IMR-90 (cell line): ENCODE measurements around the gene GP1BA. TPM values are rescaled to one million over a fixed set of nuclear protein-coding genes. Genes with fewer than 3 reads are reported as not detected.

Source experiments
- ATAC-seq: fragments of 200-7000 bp; cut with Tn5 transposase; 2 replicates; pipeline ENCODE4 v1.9.1; 2020; ENCODE audit warnings: low read depth, mild to moderate bottlenecking, moderate library complexity
- BruUV-seq: library from RNA; stranded (reverse); fragments of 400-500 nt; replicated peaks from 2 replicates; lab custom pipeline; 2021; lab: Mats Ljungman, UMichigan
- CTCF ChIA-PET: fragments of 300-600 bp; formaldehyde crosslinking; extraction: SDS; loops from one replicate; lab custom pipeline; 2021; ENCODE audit warnings: antibody characterized with exemption; lab: Yijun Ruan, JAX
- POLR2A ChIA-PET: fragments of 300-600 bp; sonication (Branson Sonifier 250); formaldehyde crosslinking; loops from one replicate; lab custom pipeline; 2022; ENCODE audit warnings: antibody characterized with exemption; ENCODE audit not compliant: unreplicated experiment; lab: Charles Lee
- DNase-seq: peaks from one replicate; pipeline ENCODE4 v3.0.0; 2013
- H2AFZ ChIP-seq: replicated peaks from 2 replicates; pipeline ENCODE3; 2013; ENCODE audit warnings: low read length, mild to moderate bottlenecking; ENCODE audit not compliant: poor library complexity
- H2AK5ac ChIP-seq: 2 replicates; pipeline ENCODE4 v1.6.1; 2013; ENCODE audit warnings: low read depth, low read length, inconsistent platforms
- H2AK9ac ChIP-seq: replicated peaks from 2 replicates; pipeline ENCODE3; 2013; ENCODE audit warnings: mild to moderate bottlenecking, low read depth, low read length, moderate library complexity; ENCODE audit not compliant: poor library complexity
- H2BK120ac ChIP-seq: 2 replicates; pipeline ENCODE4 v1.6.1; 2013; ENCODE audit warnings: low read depth, low read length, inconsistent platforms
- H2BK15ac ChIP-seq: 3 replicates; pipeline ENCODE4 v1.6.1; 2013; ENCODE audit warnings: low read depth, low read length, inconsistent platforms
- H2BK20ac ChIP-seq: 2 replicates; pipeline ENCODE4 v1.6.1; 2013; ENCODE audit warnings: low read depth, mild to moderate bottlenecking, inconsistent platforms, low read length, moderate library complexity
- H2BK5ac ChIP-seq: 2 replicates; pipeline ENCODE4 v1.6.1; 2013; ENCODE audit warnings: mild to moderate bottlenecking, low read depth, low read length, inconsistent platforms; ENCODE audit not compliant: poor library complexity, severe bottlenecking
- H3K14ac ChIP-seq: replicated peaks from 2 replicates; pipeline ENCODE4 v1.6.1; 2013; ENCODE audit warnings: low read depth, low read length, inconsistent platforms
- H3K18ac ChIP-seq: 2 replicates; pipeline ENCODE4 v1.6.1; 2013; ENCODE audit warnings: low read depth, low read length, control low read depth
- H3K23ac ChIP-seq: 2 replicates; pipeline ENCODE4 v1.6.1; 2013; ENCODE audit warnings: low read depth, low read length, inconsistent platforms
- H3K27ac ChIP-seq: 2 replicates; pipeline ENCODE4 v1.5.1; 2013; ENCODE audit warnings: mild to moderate bottlenecking, control low read depth, low read length; ENCODE audit not compliant: insufficient read depth
- H3K27me3 ChIP-seq: 2 replicates; pipeline ENCODE4 v1.6.1; 2013; ENCODE audit warnings: low read length; ENCODE audit not compliant: control insufficient read depth, insufficient read depth
- H3K36me3 ChIP-seq: 2 replicates; pipeline ENCODE4 v1.6.1; 2013; ENCODE audit warnings: low read length, mixed read lengths; ENCODE audit not compliant: control insufficient read depth, insufficient read depth
- H3K4ac ChIP-seq: 2 replicates; pipeline ENCODE4 v1.6.1; 2013; ENCODE audit warnings: low read depth, low read length, inconsistent platforms
- H3K4me1 ChIP-seq: 2 replicates; pipeline ENCODE4 v1.6.1; 2013; ENCODE audit warnings: low read length, mixed read lengths; ENCODE audit not compliant: control insufficient read depth, insufficient read depth
- H3K4me2 ChIP-seq: 2 replicates; pipeline ENCODE4 v1.6.1; 2013; ENCODE audit warnings: low read depth, mild to moderate bottlenecking, control low read depth, low read length, moderate library complexity
- H3K4me3 ChIP-seq: 2 replicates; pipeline ENCODE4 v1.5.1; 2013; ENCODE audit warnings: low read depth, mild to moderate bottlenecking, control low read depth, low read length, moderate library complexity; ENCODE audit not compliant: insufficient read depth
- H3K56ac ChIP-seq: 2 replicates; pipeline ENCODE4 v1.6.1; 2013; ENCODE audit warnings: low read length, inconsistent platforms; ENCODE audit not compliant: insufficient read depth; ENCODE audit errors: extremely low read depth
- H3K79me1 ChIP-seq, 2 experiments: 2 replicates each; pipeline ENCODE4 v1.6.1; 2013; ENCODE audit warnings: low read length in 2 of 2, inconsistent platforms in 1 of 2, low read depth in 1 of 2
- H3K9ac ChIP-seq: 2 replicates; pipeline ENCODE4 v1.6.1; 2013; ENCODE audit warnings: low read depth, low read length, control low read depth
- H3K9me1 ChIP-seq: 2 replicates; pipeline ENCODE4 v1.6.1; 2013; ENCODE audit warnings: low read length, inconsistent platforms; ENCODE audit not compliant: insufficient read depth
- H3K9me3 ChIP-seq: 2 replicates; pipeline ENCODE4 v1.6.1; 2013; ENCODE audit warnings: low read length; ENCODE audit not compliant: control insufficient read depth, insufficient read depth
- H4K20me1 ChIP-seq: 2 replicates; pipeline ENCODE4 v1.6.1; 2013; ENCODE audit warnings: low read length, inconsistent platforms; ENCODE audit not compliant: insufficient read depth
- H4K5ac ChIP-seq: 2 replicates; pipeline ENCODE4 v1.6.1; 2013; ENCODE audit warnings: mild to moderate bottlenecking, low read depth, low read length, control low read depth
- H4K8ac ChIP-seq, 2 experiments: 2 replicates each; pipeline ENCODE4 v1.6.1; 2013; ENCODE audit warnings: low read depth in 2 of 2, low read length in 2 of 2, control low read depth in 1 of 2, inconsistent platforms in 1 of 2
- H4K91ac ChIP-seq: 2 replicates; pipeline ENCODE4 v1.6.1; 2013; ENCODE audit warnings: low read depth, low read length, inconsistent platforms; ENCODE audit not compliant: insufficient read depth
- BHLHE40 ChIP-seq: fragments of 150-350 bp; IDR thresholded peaks from 2 replicates; pipeline ENCODE4 v1.6.1; 2016; ENCODE audit warnings: mild to moderate bottlenecking, low read depth, low read length
- CEBPB ChIP-seq: IDR thresholded peaks from 2 replicates; pipeline ENCODE4 v1.6.1; 2012; ENCODE audit warnings: low read depth, low read length, improper control_type of control experiment
- CHD1 ChIP-seq: IDR thresholded peaks from 2 replicates; pipeline ENCODE4 v1.6.1; 2012; ENCODE audit warnings: low read depth, low read length, improper control_type of control experiment
- CTCF ChIP-seq: conservative IDR thresholded peaks from 2 replicates; pipeline ENCODE4 v1.5.1; 2012; ENCODE audit warnings: mild to moderate bottlenecking, low read depth, low read length, improper control_type of control experiment
- ELK1 ChIP-seq: fragments of 150-350 bp; IDR thresholded peaks from 2 replicates; pipeline ENCODE4 v1.6.1; 2016; ENCODE audit warnings: low read depth, mild to moderate bottlenecking, low read length, moderate library complexity, borderline replicate concordance
- FOS ChIP-seq: fragments of 150-350 bp; IDR thresholded peaks from 2 replicates; pipeline ENCODE4 v1.6.1; 2016; ENCODE audit warnings: low read depth, low read length
- MAFK ChIP-seq: IDR thresholded peaks from 2 replicates; pipeline ENCODE4 v1.6.1; 2012; ENCODE audit warnings: low read depth, low read length, improper control_type of control experiment
- MAZ ChIP-seq: IDR thresholded peaks from 2 replicates; pipeline ENCODE4 v1.6.1; 2012; ENCODE audit warnings: low read depth, mild to moderate bottlenecking, low read length, improper control_type of control experiment, moderate library complexity, borderline replicate concordance
- MXI1 ChIP-seq: IDR thresholded peaks from 2 replicates; pipeline ENCODE4 v1.6.1; 2012; ENCODE audit warnings: low read depth, mild to moderate bottlenecking, low read length, moderate library complexity, borderline replicate concordance
- NFE2L2 ChIP-seq: fragments of 150-350 bp; IDR thresholded peaks from 2 replicates; pipeline ENCODE4 v1.6.1; 2016; ENCODE audit warnings: low read depth, mild to moderate bottlenecking, low read length
- POLR2A ChIP-seq: IDR thresholded peaks from 2 replicates; pipeline ENCODE4 v1.6.1; 2012; ENCODE audit warnings: mild to moderate bottlenecking, low read depth, low read length
- RAD21 ChIP-seq: IDR thresholded peaks from 2 replicates; pipeline ENCODE4 v1.6.1; 2012; ENCODE audit warnings: low read length, improper control_type of control experiment
- RCOR1 ChIP-seq: IDR thresholded peaks from 2 replicates; pipeline ENCODE4 v1.6.1; 2012; ENCODE audit warnings: mild to moderate bottlenecking, low read length, improper control_type of control experiment; ENCODE audit not compliant: insufficient replicate concordance
- RFX5 ChIP-seq: IDR thresholded peaks from 2 replicates; pipeline ENCODE4 v1.8.0; 2012; ENCODE audit warnings: low read depth, mild to moderate bottlenecking, low read length, moderate library complexity
- SMC3 ChIP-seq: fragments of 150-350 bp; IDR thresholded peaks from 2 replicates; pipeline ENCODE4 v1.6.1; 2016; ENCODE audit warnings: low read depth, mild to moderate bottlenecking, antibody characterized with exemption, low read length, moderate library complexity
- USF2 ChIP-seq: fragments of 150-350 bp; IDR thresholded peaks from 2 replicates; pipeline ENCODE4 v1.6.1; 2017; ENCODE audit warnings: mild to moderate bottlenecking, antibody characterized with exemption, low read length, low read depth
- WGBS, 2 experiments: methylation state at CpG; one replicate each; pipeline versions ENCODE4 v1.1.5 to v1.1.7; 2013; ENCODE audit warnings: missing lambda C conversion rate in 2 of 2; ENCODE audit not compliant: insufficient read length in 1 of 2; ENCODE audit errors: extremely low coverage in 2 of 2; 5-methylcytosine and 5-hydroxymethylcytosine counted together
- dilution Hi-C: fragments of 300-500 bp; cut with HindIII; formaldehyde crosslinking; loops from one replicate; pipeline ENCODE4 v1.14.3; 2018; ENCODE audit warnings: low sequenced_read_pairs; ENCODE audit not compliant: unreplicated experiment
- in situ Hi-C: fragments of 300-500 bp; cut with MboI; formaldehyde crosslinking; loops from 3 replicates; pipeline ENCODE4 v1.14.3; 2019; ENCODE audit warnings: low sequenced_read_pairs, inconsistent platforms, mixed read lengths
- intact Hi-C: fragments of 100-400 bp; cut with micrococcal nuclease; formaldehyde crosslinking; loops from 2 replicates; pipeline ENCODE4 v1.10.0; 2022
- polyA plus RNA-seq, 3 experiments: library from polyadenylated mRNA; depleted of rRNA; stranded (reverse); fragments of >200 nt; gene quantifications; 2 replicates each; pipeline ENCODE4 v1.2.3, GENCODE V29; 2012; ENCODE audit warnings: low replicate concordance in 1 of 3
- total RNA-seq: library from RNA; depleted of rRNA; stranded (reverse); fragments of >200 nt; gene quantifications from 2 replicates; pipeline ENCODE4 v1.2.3, GENCODE V29; 2012

Gene GP1BA
- total and polyA plus RNA-seq, 2 of the 4 experiments (the other 2 are of a cell fraction) = not detected

- Histone ChIP-seq H3K9me3 (no peaks in the 10 kb centered on the region), H3K9me1 (peaks cover 14% of the 10 kb centered on the region; the same call in 1 of the 2 replicates), H2AK5ac (no peak overlapping the region), H3K27ac (no peak overlapping the region), H2BK5ac (no peak overlapping the region), H2BK120ac (no peak overlapping the region), H4K5ac (no peak overlapping the region), H4K20me1 (no peaks in the 10 kb centered on the region), H3K4me3 (no peak overlapping the region), H3K4ac (no peak overlapping the region), H3K79me1 (peaks cover 3 to 23% of the 10 kb centered on the region in 2 experiments; a peak in 3 of 4 replicates), H3K9ac (no peak overlapping the region), H4K8ac (no peak overlapping the region), H3K27me3 (no peaks in the 10 kb centered on the region), H3K14ac (no peak overlapping the region), H2AFZ (no peak overlapping the region), H3K36me3 (peaks cover 20% of the 10 kb centered on the region), H3K23ac (no peak overlapping the region), H3K4me2 (no peak overlapping the region), H4K91ac (no peak overlapping the region), H3K18ac (no peak overlapping the region), H3K56ac (no peak overlapping the region), H2AK9ac (no peak overlapping the region), H2BK20ac (no peak overlapping the region), H2BK15ac (no peak overlapping the region), H3K4me1 (peaks cover 9% of the 10 kb centered on the region)
- BruUV-seq = no TSS peak
- intact Hi-C loops (no loop called here), in situ Hi-C loops (no loop called here), dilution Hi-C loops (no loop called here)
- POLR2A ChIA-PET = interaction anchor here (1.1 kb wide), 1 partner anchor 8 kb away, joined by 3 read pairs; no protein-coding TSS in a partner anchor
- 92% methylated on average over 2 of the region's 3 CpGs; no CpG with 5 or more reads in 1 of the 2 experiments for WGBS, 2 experiments
- TF ChIP-seq NFE2L2 (no peak), MAFK (no peak), MAZ (no peak), RCOR1 (no peak), FOS (no peak), CTCF (no peak), CEBPB (no peak), POLR2A (no peak), SMC3 (no peak), BHLHE40 (no peak), MXI1 (no peak), ELK1 (no peak), CHD1 (no peak), USF2 (no peak), RFX5 (no peak), RAD21 (no peak)
- ATAC-seq = no peak
- DNase-seq = no peak
- CTCF ChIA-PET = no interaction called here
These were observed 26.0 kb downstream of the GP1BA start for GRCh38 chr17:4958102-4958501.
